Pericardium fibroblast (primary cell): ENCODE measurements around the gene DNAJB11. TPM values are rescaled to one million over a fixed set of nuclear protein-coding genes. Genes with fewer than 3 reads are reported as not detected.

Source experiments
- total RNA-seq: library from RNA; depleted of rRNA; stranded (reverse); fragments of >200 nt; gene quantifications from 2 replicates; pipeline ENCODE4 v1.2.3, GENCODE V29; 2015

DNAJB11 gene
- total RNA-seq = 38.6 and 54.4 TPM in 2 replicates

GRCh38 chr3:186570096-186570940, at the start of gene DNAJB11:
Gene DNAJB11, plus strand, starts transcription at chr3:186570720. Its CDS starts 178 bp downstream, at chr3:186570898.

GRCh38 chr3:186544281-186544680, 26.2 kb upstream of the DNAJB11 start, which contains the start of gene CRYGS:
Gene CRYGS, minus strand, starts transcription at chr3:186544380. Its CDS starts 54 bp downstream, at chr3:186544326.

GRCh38 chr3:186567072-186567921, 3.2 kb upstream of the DNAJB11 start, which contains the start of gene TBCCD1:
Gene TBCCD1, minus strand, starts transcription at chr3:186567339. Its CDS starts 3,010 bp downstream, at chr3:186564329.

GRCh38 chr3:186612721-186613636, 42.5 kb downstream of the DNAJB11 start, which contains the start of gene AHSG:
Gene AHSG, plus strand, starts transcription at chr3:186613060. Its CDS starts 82 bp downstream, at chr3:186613142.

Other genes with a start within 250 kb of the DNAJB11 start
- not detected in 2 replicates for gene DGKG, start 208.5 kb upstream of the DNAJB11 start, total RNA-seq
- 0.70 and 1.1 TPM in 2 replicates for gene CRYGS, start 26.3 kb upstream of the DNAJB11 start, total RNA-seq
- 9.4 and 10.3 TPM in 2 replicates for gene TBCCD1, start 3.4 kb upstream of the DNAJB11 start, total RNA-seq
- not detected in 2 replicates for gene AHSG, start 42.3 kb downstream of the DNAJB11 start, total RNA-seq
- not detected in 2 replicates for gene FETUB, start 69.7 kb downstream of the DNAJB11 start, total RNA-seq
- gene HRG, start 95.3 kb downstream of the DNAJB11 start, total RNA-seq = not detected in 2 replicates
- gene KNG1, start 146.6 kb downstream of the DNAJB11 start, total RNA-seq = not detected in 2 replicates
- gene EIF4A2, start 212.9 kb downstream of the DNAJB11 start, total RNA-seq = 267 and 306 TPM in 2 replicates
- 11.7 and 12.3 TPM in 2 replicates for gene RFC4, start 235.8 kb downstream of the DNAJB11 start, total RNA-seq